B cell (primary cell): Measurements from ENCODE around the gene KLHL26. TPM values are rescaled to one million over a fixed set of nuclear protein-coding genes. Genes with fewer than 3 reads are reported as not detected.
A peak's percentile ranks its signal among the peaks of the same experiment; 100 is the strongest.

Source experiments
- ATAC-seq: fragments of 200-7000 bp; cut with Tn5 transposase; one replicate; pipeline ENCODE4 v1.10.0; 2021; ENCODE audit warnings: low read depth, mild to moderate bottlenecking, moderate number of reproducible peaks, moderate library complexity
- CTCF ChIA-PET: fragments of 350-600 bp; sonication (Branson Sonifier 250); formaldehyde crosslinking; loops from one replicate; lab custom pipeline; 2021; ENCODE audit warnings: antibody characterized with exemption, inconsistent platforms; lab: Charles Lee
- POLR2A ChIA-PET: fragments of 350-600 bp; sonication (Branson Sonifier 250); formaldehyde crosslinking; loops from one replicate; lab custom pipeline; 2021; ENCODE audit warnings: antibody characterized with exemption; lab: Charles Lee
- DNase-seq: peaks from one replicate; pipeline ENCODE4 v3.0.0; 2013
- H2AFZ ChIP-seq: 2 replicates; pipeline ENCODE4 v1.6.1; 2012; ENCODE audit warnings: mild to moderate bottlenecking, low read depth, low read length; ENCODE audit not compliant: insufficient read depth, poor library complexity, severe bottlenecking
- H3K27ac ChIP-seq, 2 donors: 1 replicate in 1 of 2; 2 replicates in 1 of 2; pipeline ENCODE4 v1.5.1; 2012 to 2013; ENCODE audit warnings: low read length in 2 of 2, mild to moderate bottlenecking in 2 of 2, moderate library complexity in 1 of 2
- H3K27me3 ChIP-seq, 4 experiments: fragments of 200-600 bp in 1 of 4; sonication (generic) in 1 of 4; replicated peaks in 1 of 4; 1 replicate in 2 of 4; 2 replicates in 2 of 4; pipeline versions ENCODE4 v1.6.1 to v1.7.0; 2013 to 2016; ENCODE audit warnings: low read length in 3 of 4, mild to moderate bottlenecking in 2 of 4, mixed read lengths in 1 of 4, moderate library complexity in 1 of 4; ENCODE audit not compliant: insufficient read depth in 4 of 4, control insufficient read depth in 3 of 4; ENCODE audit errors: control extremely low read depth in 1 of 4
- H3K36me3 ChIP-seq, 2 experiments: replicated peaks in 1 of 2; 1 replicate in 1 of 2; 2 replicates in 1 of 2; pipeline versions ENCODE4 v1.6.1 to v1.7.1; 2013; ENCODE audit warnings: low read length in 1 of 2; ENCODE audit not compliant: insufficient read depth in 2 of 2, control insufficient read depth in 1 of 2; ENCODE audit errors: control extremely low read depth in 1 of 2, extremely low read depth in 1 of 2
- H3K4me1 ChIP-seq, 2 donors: fragments of 200-600 bp in 1 of 2; sonication (generic) in 1 of 2; 1 replicate in 1 of 2; 2 replicates in 1 of 2; pipeline versions ENCODE4 v1.5.1 to v1.6.1; 2013 to 2017; ENCODE audit warnings: low read length in 2 of 2; ENCODE audit not compliant: control insufficient read depth in 2 of 2, insufficient read depth in 2 of 2
- H3K4me2 ChIP-seq: replicated peaks from 2 replicates; pipeline ENCODE3; 2012; ENCODE audit warnings: mild to moderate bottlenecking, low read depth, low read length; ENCODE audit not compliant: poor library complexity, severe bottlenecking
- H3K4me3 ChIP-seq, 5 experiments: fragments of 200-600 bp in 1 of 5; sonication (generic) in 1 of 5; 1 replicate in 3 of 5; 2 replicates in 2 of 5; pipeline versions ENCODE4 v1.5.1 to v1.7.0; 2011 to 2016; ENCODE audit warnings: low read length in 4 of 5, mild to moderate bottlenecking in 4 of 5, low read depth in 2 of 5, control low read depth in 1 of 5, moderate library complexity in 1 of 5; ENCODE audit not compliant: insufficient read depth in 1 of 5; ENCODE audit errors: control extremely low read depth in 1 of 5, extremely low read depth in 1 of 5
- H3K79me2 ChIP-seq: fragments of 200-600 bp; sonication (generic); one replicate; pipeline ENCODE4 v1.6.0; 2016; ENCODE audit warnings: low read length; ENCODE audit not compliant: control insufficient read depth, insufficient read depth
- H3K9ac ChIP-seq: fragments of 200-600 bp; sonication (generic); 2 replicates; pipeline ENCODE4 v1.6.1; 2017; ENCODE audit warnings: mild to moderate bottlenecking, low read length, moderate library complexity
- H3K9me3 ChIP-seq, 3 donors: one replicate each; pipeline versions ENCODE4 v1.6.1 to v1.7.1; 2013; ENCODE audit warnings: low read length in 2 of 3; ENCODE audit not compliant: control insufficient read depth in 2 of 3, insufficient read depth in 1 of 3; ENCODE audit errors: control extremely low read depth in 1 of 3
- H4K20me1 ChIP-seq: 2 replicates; pipeline ENCODE4 v1.6.0; 2012; ENCODE audit warnings: mild to moderate bottlenecking, low read length; ENCODE audit not compliant: insufficient read depth, control insufficient read depth, poor library complexity, severe bottlenecking
- H3K27ac Mint-ChIP-seq: one replicate; pipeline ENCODE4 v1.8.0; 2021; ENCODE audit warnings: mixed read lengths
- H3K27me3 Mint-ChIP-seq: one replicate; pipeline ENCODE4 v1.8.0; 2021; ENCODE audit warnings: mixed read lengths
- H3K4me1 Mint-ChIP-seq: one replicate; pipeline ENCODE4 v1.8.0; 2021; ENCODE audit warnings: mixed read lengths
- H3K4me3 Mint-ChIP-seq: one replicate; pipeline ENCODE4 v1.8.0; 2021; ENCODE audit warnings: mixed read lengths
- H3K9me3 Mint-ChIP-seq: one replicate; pipeline ENCODE4 v1.8.0; 2022; ENCODE audit warnings: mixed read lengths; ENCODE audit not compliant: insufficient read depth
- EZH2 ChIP-seq: IDR thresholded peaks from 2 replicates; pipeline ENCODE4 v1.6.1; 2012; ENCODE audit warnings: borderline replicate concordance, low read depth, mild to moderate bottlenecking, moderate library complexity, low read length; ENCODE audit not compliant: insufficient read depth, poor library complexity, severe bottlenecking
- WGBS: methylation state at CpG from one replicate; pipeline ENCODE4 v1.1.5; 2013; ENCODE audit warnings: missing lambda C conversion rate; ENCODE audit not compliant: insufficient coverage; 5-methylcytosine and 5-hydroxymethylcytosine counted together
- intact Hi-C: fragments of 100-400 bp; cut with micrococcal nuclease; formaldehyde crosslinking; loops from one replicate; pipeline ENCODE4 v1.10.0; 2022
- polyA plus RNA-seq: library from polyadenylated mRNA; depleted of rRNA; stranded (reverse); fragments of >200 nt; gene quantifications from 2 replicates; pipeline ENCODE4 v1.2.3, GENCODE V29; 2012
- total RNA-seq, 2 donors: library from RNA; stranded (reverse); fragments of 120-200 nt in 1 of 2; gene quantifications; 1 replicate in 1 of 2; 2 replicates in 1 of 2; pipeline versions ENCODE4 v1.2.3 to v1.2.4, GENCODE V29; 2013 to 2022
- TF ChIP-seq, protein P1 (sequence below): fragments of 200-600 bp; IDR thresholded peaks from one replicate; pipeline ENCODE4 v1.8.0; 2022; ENCODE audit warnings: antibody characterized with exemption, mild to moderate bottlenecking

Gene KLHL26
- total and polyA plus RNA-seq, 2 donors (not counting 1 experiment from before 2014, with no cell fraction given): 5.0 to 14.6 TPM

DNA sequence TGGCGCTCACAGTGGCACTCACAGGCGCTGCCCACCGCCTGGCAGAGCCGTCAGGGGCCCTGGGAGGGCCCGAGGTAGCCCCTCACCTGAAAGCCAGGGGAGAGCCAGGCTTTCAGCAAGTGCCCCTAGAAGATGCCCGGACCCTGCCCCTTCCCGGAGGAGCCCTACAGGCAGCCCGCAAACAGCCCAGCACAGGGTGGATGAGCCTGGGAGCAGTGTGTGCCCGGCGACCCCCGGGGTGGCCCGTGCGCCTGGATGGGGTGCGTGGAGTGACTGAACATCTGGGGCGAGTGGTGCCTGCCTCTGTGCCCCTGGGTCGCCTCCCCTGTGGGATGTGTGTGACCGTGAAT, 31.7 kb upstream of the KLHL26 start:
- Mint-ChIP-seq H3K27me3 (peaks cover 45% of the 10 kb centered on the region), H3K4me3 (peak overlapping the region; percentile 66), H3K4me1 (peaks cover 23% of the 10 kb centered on the region), H3K9me3 (no peaks in the 10 kb centered on the region), H3K27ac (no peak overlapping the region)
- Histone ChIP-seq H3K9me3 (peaks cover 0 to 12% (median 0%) of the 10 kb centered on the region in 3 donors), H3K4me3 (no peak overlapping the region), H3K4me1 (peaks cover 29 to 31% of the 10 kb centered on the region in 2 donors), H3K9ac (no peak overlapping the region), H3K79me2 (no peaks in the 10 kb centered on the region), H3K36me3 (no peaks in the 10 kb centered on the region), H3K27ac (no peak overlapping the region), H3K4me2 (peak overlapping the region; percentile 47), H4K20me1 (no peaks in the 10 kb centered on the region), H2AFZ (no peak overlapping the region), H3K27me3 (peaks cover 0 to 71% (median 50%) of the 10 kb centered on the region in 4 experiments)
- ATAC-seq (no peak), DNase-seq (no peak)
- intact Hi-C loops: no loop called here
- TF ChIP-seq EZH2: no peak
- TF ChIP-seq, protein P1, sequence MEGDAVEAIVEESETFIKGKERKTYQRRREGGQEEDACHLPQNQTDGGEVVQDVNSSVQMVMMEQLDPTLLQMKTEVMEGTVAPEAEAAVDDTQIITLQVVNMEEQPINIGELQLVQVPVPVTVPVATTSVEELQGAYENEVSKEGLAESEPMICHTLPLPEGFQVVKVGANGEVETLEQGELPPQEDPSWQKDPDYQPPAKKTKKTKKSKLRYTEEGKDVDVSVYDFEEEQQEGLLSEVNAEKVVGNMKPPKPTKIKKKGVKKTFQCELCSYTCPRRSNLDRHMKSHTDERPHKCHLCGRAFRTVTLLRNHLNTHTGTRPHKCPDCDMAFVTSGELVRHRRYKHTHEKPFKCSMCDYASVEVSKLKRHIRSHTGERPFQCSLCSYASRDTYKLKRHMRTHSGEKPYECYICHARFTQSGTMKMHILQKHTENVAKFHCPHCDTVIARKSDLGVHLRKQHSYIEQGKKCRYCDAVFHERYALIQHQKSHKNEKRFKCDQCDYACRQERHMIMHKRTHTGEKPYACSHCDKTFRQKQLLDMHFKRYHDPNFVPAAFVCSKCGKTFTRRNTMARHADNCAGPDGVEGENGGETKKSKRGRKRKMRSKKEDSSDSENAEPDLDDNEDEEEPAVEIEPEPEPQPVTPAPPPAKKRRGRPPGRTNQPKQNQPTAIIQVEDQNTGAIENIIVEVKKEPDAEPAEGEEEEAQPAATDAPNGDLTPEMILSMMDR: no peak
- WGBS: 12% methylated on average over 17 of the region's 17 CpGs
- ChIA-PET POLR2A (no interaction called here), CTCF (interaction anchor here (0.6 kb wide), 1 partner anchor 19 kb away, joined by 3 read pairs; no protein-coding TSS in a partner anchor)

- H3K4me2 ChIP-seq: peak overlapping the region; percentile 47
- 2% methylated on average over 65 of the region's 65 CpGs for WGBS
These were observed 31.1 kb upstream of the KLHL26 start for GRCh38 chr19:18605546-18606280.

More at GRCh38 chr19:18605546-18606280, 31.1 kb upstream of the KLHL26 start:
- Histone ChIP-seq H3K4me1 (peaks cover 31 to 33% of the 10 kb centered on the region in 2 donors), H3K36me3 (no peaks in the 10 kb centered on the region), H3K9ac (no peak overlapping the region), H3K9me3 (peaks cover 0 to 15% (median 0%) of the 10 kb centered on the region in 3 donors), H3K4me3 (no peak overlapping the region), H3K79me2 (no peaks in the 10 kb centered on the region), H4K20me1 (no peaks in the 10 kb centered on the region), H3K27me3 (peaks cover 0 to 77% (median 55%) of the 10 kb centered on the region in 4 experiments), H3K27ac (no peak overlapping the region), H2AFZ (no peak overlapping the region)
- H3K4me1 Mint-ChIP-seq: peaks cover 23% of the 10 kb centered on the region
- no peaks in the 10 kb centered on the region for H3K9me3 Mint-ChIP-seq
- CTCF ChIA-PET: interaction anchor here (0.6 kb wide), 1 partner anchor 19 kb away, joined by 3 read pairs; no protein-coding TSS in a partner anchor
- peak overlapping the region; percentile 66 for H3K4me3 Mint-ChIP-seq
- ATAC-seq (peak; percentile 12), DNase-seq (no peak)
- peaks cover 45% of the 10 kb centered on the region for H3K27me3 Mint-ChIP-seq
- POLR2A ChIA-PET: no interaction called here
- intact Hi-C loops: no loop called here
- TF ChIP-seq, protein P1: no peak
- no peak for TF ChIP-seq EZH2
- H3K27ac Mint-ChIP-seq: no peak overlapping the region
